SK-N-SH treated with all-trans-retinoic acid at 6 μM for 48 hours (cell line): Measurements from ENCODE around the gene TAF6L.
"Not testable (repeated sequence)": the region's sequence is repeated elsewhere in the genome, so short reads cannot be mapped to it uniquely, and the experiment has no call there.

Experiments
- ATAC-seq: fragments of 200-7000 bp; cut with Tn5 transposase; 3 replicates; pipeline ENCODE4 v1.9.1; 2020; ENCODE audit warnings: mild to moderate bottlenecking, moderate library complexity
- ARNTL ChIP-seq: fragments of 450-650 bp; formaldehyde crosslinking; IDR thresholded peaks from 2 replicates; pipeline ENCODE4 v1.5.0; 2020; ENCODE audit warnings: low read depth, mild to moderate bottlenecking, moderate library complexity, borderline replicate concordance
- BACH2 ChIP-seq: fragments of 250-450 bp; sonication (Bioruptor Pico); IDR thresholded peaks from 2 replicates; pipeline ENCODE4 v1.9.0; 2021; ENCODE audit warnings: mild to moderate bottlenecking, borderline replicate concordance
- CREB5 ChIP-seq: fragments of 250-450 bp; sonication (Bioruptor Pico); IDR thresholded peaks from 2 replicates; pipeline ENCODE4 v1.5.1; 2020; ENCODE audit warnings: low read depth, mild to moderate bottlenecking, moderate library complexity
- CSDC2 ChIP-seq: fragments of 250-450 bp; sonication (Bioruptor Pico); IDR thresholded peaks from 2 replicates; pipeline ENCODE4 v1.5.0; 2020; ENCODE audit warnings: mild to moderate bottlenecking, moderate library complexity
- CSRNP3 ChIP-seq: fragments of 250-450 bp; sonication (Bioruptor Pico); IDR thresholded peaks from 2 replicates; pipeline ENCODE4 v1.5.1; 2021; ENCODE audit warnings: mild to moderate bottlenecking, moderate library complexity
- ESRRG ChIP-seq: fragments of 250-450 bp; sonication (Bioruptor Pico); IDR thresholded peaks from 2 replicates; pipeline ENCODE4 v1.6.1; 2021; ENCODE audit warnings: mild to moderate bottlenecking
- ISL1 ChIP-seq: fragments of 250-450 bp; sonication (Bioruptor Pico); IDR thresholded peaks from 2 replicates; pipeline ENCODE4 v2.1.2; 2022; ENCODE audit warnings: mild to moderate bottlenecking, moderate library complexity
- OSR1 ChIP-seq: fragments of 250-450 bp; sonication (Bioruptor Pico); IDR thresholded peaks from 2 replicates; pipeline ENCODE4 v1.8.0; 2022; ENCODE audit warnings: moderate library complexity, mild to moderate bottlenecking, inconsistent platforms
- PPARA ChIP-seq: fragments of 250-450 bp; sonication (Bioruptor Pico); IDR thresholded peaks from 2 replicates; pipeline ENCODE4 v1.5.0; 2020; ENCODE audit warnings: mild to moderate bottlenecking, borderline replicate concordance
- RARB ChIP-seq: fragments of 250-450 bp; sonication (Bioruptor Pico); IDR thresholded peaks from 2 replicates; pipeline ENCODE4 v1.8.0; 2021; ENCODE audit warnings: mild to moderate bottlenecking, moderate library complexity
- SNAI2 ChIP-seq: fragments of 250-450 bp; sonication (Bioruptor Pico); IDR thresholded peaks from 2 replicates; pipeline ENCODE4 v1.5.0; 2020; ENCODE audit warnings: mild to moderate bottlenecking, moderate library complexity
- TOX ChIP-seq: fragments of 250-450 bp; sonication (Bioruptor Pico); IDR thresholded peaks from 2 replicates; pipeline ENCODE4 v1.8.0; 2021; ENCODE audit warnings: mild to moderate bottlenecking, moderate library complexity, borderline replicate concordance
- TSHZ2 ChIP-seq: fragments of 250-450 bp; sonication (Bioruptor Pico); IDR thresholded peaks from 2 replicates; pipeline ENCODE4 v1.5.0; 2020; ENCODE audit warnings: mild to moderate bottlenecking, moderate library complexity
- ZFP30 ChIP-seq: fragments of 450-650 bp; formaldehyde crosslinking; IDR thresholded peaks from 2 replicates; pipeline ENCODE4 v1.5.0; 2022; ENCODE audit warnings: mild to moderate bottlenecking, moderate library complexity
- ZNF565 ChIP-seq: fragments of 450-650 bp; formaldehyde crosslinking; conservative IDR thresholded peaks from 2 replicates; pipeline ENCODE4 v1.5.0; 2020; ENCODE audit warnings: low read depth, mild to moderate bottlenecking, moderate library complexity
- ZNF70 ChIP-seq: fragments of 450-650 bp; formaldehyde crosslinking; IDR thresholded peaks from 2 replicates; pipeline ENCODE4 v1.5.0; 2020; ENCODE audit warnings: mild to moderate bottlenecking, moderate library complexity
- ZNF8 ChIP-seq: fragments of 450-650 bp; formaldehyde crosslinking; IDR thresholded peaks from 2 replicates; pipeline ENCODE4 v1.5.0; 2020; ENCODE audit warnings: mild to moderate bottlenecking, moderate library complexity
- TF ChIP-seq, protein P1 (sequence below): fragments of 250-450 bp; sonication (Bioruptor Pico); IDR thresholded peaks from 2 replicates; pipeline ENCODE4 v1.8.0; 2021; ENCODE audit warnings: low read depth, mild to moderate bottlenecking, moderate library complexity, borderline replicate concordance

TAF6L gene

GRCh38 chr11:62726915-62727164 is 44.4 kb upstream of the TAF6L start:
- TF ChIP-seq ARNTL (CRISPR knock-in tag) (no peak), CSDC2 (CRISPR knock-in tag) (no peak)
- no peak for ATAC-seq

DNA sequence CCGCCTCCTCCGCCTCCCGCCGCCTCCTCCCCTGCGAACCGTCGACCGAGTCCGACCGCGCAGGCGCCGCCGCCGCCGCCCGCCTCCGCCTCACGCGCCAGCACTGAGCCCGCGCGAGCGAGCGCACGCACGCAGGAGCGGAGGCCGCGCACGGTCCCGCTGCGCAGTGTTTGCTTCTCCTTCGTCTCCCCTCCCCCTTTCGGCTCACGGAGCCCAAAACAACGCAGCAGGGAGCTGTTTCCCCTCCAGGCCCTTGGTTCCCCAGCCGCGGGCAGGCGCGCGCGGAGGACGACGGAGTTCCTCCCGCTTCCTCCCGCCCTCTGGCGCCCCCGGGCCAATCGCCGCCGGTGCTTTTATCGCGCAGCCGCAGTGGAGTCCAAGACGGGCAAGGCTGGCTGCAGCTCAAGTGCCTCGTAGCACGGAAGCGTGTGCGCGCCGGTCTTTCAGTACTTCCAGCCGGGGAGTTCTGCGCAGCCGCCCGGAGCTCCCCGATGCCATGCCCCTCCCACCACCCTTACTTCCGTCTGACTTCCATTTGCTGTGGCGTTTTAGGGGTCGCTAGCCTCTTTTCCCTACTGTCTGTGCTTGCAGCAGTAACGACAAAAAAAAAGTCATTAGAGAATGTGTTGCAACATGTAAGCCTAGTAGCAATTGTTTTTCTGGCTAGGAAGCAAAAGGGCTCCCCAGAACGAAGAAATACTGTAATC is 43.9 kb upstream of the TAF6L start, which contains the start of gene HNRNPUL2:
Gene HNRNPUL2 (minus strand): TSS at position 293 of the 707 bp plus-strand sequence. CDS start 301 bp downstream, outside the sequence.
- ATAC-seq, result peak; percentile 86
- TF ChIP-seq PPARA, result no peak
- TF ChIP-seq SNAI2 (CRISPR knock-in tag), result no peak
- TF ChIP-seq ZNF565 (CRISPR knock-in tag), result no peak
- no peak for TF ChIP-seq ZNF8 (CRISPR knock-in tag)
- no peak for TF ChIP-seq RARB (CRISPR knock-in tag)
- TF ChIP-seq CSRNP3 (CRISPR knock-in tag), result no peak
- TF ChIP-seq TOX (CRISPR knock-in tag), result no peak
- TF ChIP-seq BACH2, result no peak
- no peak for TF ChIP-seq ARNTL (CRISPR knock-in tag)
- TF ChIP-seq, protein P1, sequence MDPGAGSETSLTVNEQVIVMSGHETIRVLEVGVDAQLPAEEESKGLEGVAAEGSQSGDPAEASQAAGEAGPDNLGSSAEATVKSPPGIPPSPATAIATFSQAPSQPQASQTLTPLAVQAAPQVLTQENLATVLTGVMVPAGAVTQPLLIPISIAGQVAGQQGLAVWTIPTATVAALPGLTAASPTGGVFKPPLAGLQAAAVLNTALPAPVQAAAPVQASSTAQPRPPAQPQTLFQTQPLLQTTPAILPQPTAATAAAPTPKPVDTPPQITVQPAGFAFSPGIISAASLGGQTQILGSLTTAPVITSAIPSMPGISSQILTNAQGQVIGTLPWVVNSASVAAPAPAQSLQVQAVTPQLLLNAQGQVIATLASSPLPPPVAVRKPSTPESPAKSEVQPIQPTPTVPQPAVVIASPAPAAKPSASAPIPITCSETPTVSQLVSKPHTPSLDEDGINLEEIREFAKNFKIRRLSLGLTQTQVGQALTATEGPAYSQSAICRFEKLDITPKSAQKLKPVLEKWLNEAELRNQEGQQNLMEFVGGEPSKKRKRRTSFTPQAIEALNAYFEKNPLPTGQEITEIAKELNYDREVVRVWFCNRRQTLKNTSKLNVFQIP, result no peak
- TF ChIP-seq TSHZ2 (CRISPR knock-in tag), result no peak; the same call in 1 of the 2 replicates
- no peak for TF ChIP-seq ZNF70 (CRISPR knock-in tag)
- no peak for TF ChIP-seq ISL1
- TF ChIP-seq OSR1 (CRISPR knock-in tag), result no peak

DNA sequence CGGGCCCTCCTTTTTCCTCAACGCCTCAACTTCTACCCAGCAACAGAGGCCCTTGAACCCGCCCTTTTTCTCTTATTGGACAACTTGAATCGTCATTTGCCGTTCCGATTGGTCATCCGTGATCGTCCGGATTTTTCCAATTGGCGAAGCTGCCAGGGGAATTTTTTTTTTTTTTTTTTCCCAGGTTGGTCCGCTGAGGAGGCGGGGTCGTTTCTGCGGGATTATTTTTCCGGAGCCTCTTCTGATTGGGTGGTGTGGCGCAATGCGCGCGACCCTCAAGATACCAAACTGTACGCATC is 43.4 kb upstream of the TAF6L start:
- peak; percentile 79 for ATAC-seq
- no peak for TF ChIP-seq ZNF8 (CRISPR knock-in tag)
- TF ChIP-seq PPARA, result no peak
- TF ChIP-seq CSRNP3 (CRISPR knock-in tag), result no peak
- no peak for TF ChIP-seq ZNF565 (CRISPR knock-in tag)
- no peak for TF ChIP-seq RARB (CRISPR knock-in tag)
- no peak for TF ChIP-seq CREB5 (CRISPR knock-in tag)
- no peak for TF ChIP-seq ISL1
- TF ChIP-seq SNAI2 (CRISPR knock-in tag), result no peak
- TF ChIP-seq ZNF70 (CRISPR knock-in tag), result no peak
- TF ChIP-seq TOX (CRISPR knock-in tag), result no peak
- no peak for TF ChIP-seq ZFP30 (CRISPR knock-in tag)
- TF ChIP-seq ESRRG, result no peak
- TF ChIP-seq, all 23 proteins: peak for 0

DNA sequence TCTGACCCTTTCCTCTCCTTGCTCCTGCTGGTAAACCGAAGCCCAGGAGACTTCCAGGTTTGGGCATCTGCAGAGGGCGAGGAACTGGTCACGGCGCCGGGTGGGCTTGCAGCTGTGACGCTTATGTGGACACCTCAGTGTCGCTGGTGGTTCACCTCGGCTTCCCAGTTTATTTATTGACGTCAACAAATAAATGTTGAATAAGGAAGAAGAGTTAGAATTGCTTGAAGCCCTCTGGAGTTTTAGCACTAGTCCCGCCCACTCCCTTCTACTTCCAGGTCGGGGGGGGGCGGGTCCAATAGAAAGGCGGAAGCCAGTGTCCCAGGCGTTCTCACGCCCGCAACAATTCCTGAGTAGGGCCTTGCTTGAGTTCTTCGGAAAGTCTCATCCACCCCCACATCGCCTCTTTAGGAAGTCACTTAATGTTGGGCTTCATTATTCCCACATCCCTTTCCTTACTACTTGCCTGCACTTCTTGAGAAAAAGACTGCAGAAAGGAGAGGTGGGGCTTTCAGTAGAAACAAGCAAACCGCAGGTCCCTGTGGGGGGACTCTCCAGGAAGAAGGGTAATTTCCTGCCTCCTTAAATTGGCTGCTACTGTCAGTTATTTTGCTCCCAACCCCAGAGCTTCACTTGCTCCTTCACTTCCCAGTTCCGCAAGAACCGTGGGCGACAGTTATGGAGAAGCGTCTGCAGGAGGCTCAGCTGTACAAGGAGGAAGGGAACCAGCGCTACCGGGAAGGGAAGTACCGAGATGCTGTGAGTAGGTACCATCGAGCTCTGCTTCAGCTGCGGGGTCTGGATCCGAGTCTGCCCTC is 42.8 kb upstream of the TAF6L start, which contains the start of gene TTC9C:
Gene TTC9C (plus strand): TSS at position 316 of the 818 bp plus-strand sequence. CDS start 363 bp downstream, at position 679.
- ATAC-seq, result peak; percentile 77
- TF ChIP-seq CSDC2 (CRISPR knock-in tag) (no peak), ZNF565 (CRISPR knock-in tag) (no peak), ZNF70 (CRISPR knock-in tag) (no peak), ISL1 (no peak), OSR1 (CRISPR knock-in tag) (no peak)

DNA sequence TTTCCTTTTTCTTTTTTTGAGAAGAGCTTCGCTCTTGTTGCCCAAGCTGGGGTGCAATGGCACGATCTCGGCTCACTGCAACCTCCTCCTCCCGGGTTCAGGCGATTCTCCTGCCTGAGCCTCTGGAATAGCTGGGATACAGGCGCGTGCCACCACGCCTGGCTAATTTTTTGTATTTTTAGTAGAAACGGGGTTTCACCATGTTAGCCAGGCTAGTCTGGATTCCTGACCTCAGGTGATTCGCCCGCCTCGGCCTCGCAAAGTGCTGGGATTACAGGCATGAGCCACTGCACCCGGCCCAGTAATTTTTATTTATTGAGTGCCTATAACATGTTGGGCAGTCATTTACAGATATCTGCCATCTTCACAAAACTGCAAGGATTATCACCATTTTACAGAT is 41.1 kb upstream of the TAF6L start:
- not testable (repeated sequence) for ATAC-seq
